ENCODE measurements around the gene POFUT2. TPM values are rescaled to one million over a fixed set of nuclear protein-coding genes. Genes with fewer than 3 reads are reported as not detected.

The POFUT2 gene
- total RNA-seq, 4 donors from 2014 or later: 7.9 to 11.4 (median 9.4) TPM

DNA sequence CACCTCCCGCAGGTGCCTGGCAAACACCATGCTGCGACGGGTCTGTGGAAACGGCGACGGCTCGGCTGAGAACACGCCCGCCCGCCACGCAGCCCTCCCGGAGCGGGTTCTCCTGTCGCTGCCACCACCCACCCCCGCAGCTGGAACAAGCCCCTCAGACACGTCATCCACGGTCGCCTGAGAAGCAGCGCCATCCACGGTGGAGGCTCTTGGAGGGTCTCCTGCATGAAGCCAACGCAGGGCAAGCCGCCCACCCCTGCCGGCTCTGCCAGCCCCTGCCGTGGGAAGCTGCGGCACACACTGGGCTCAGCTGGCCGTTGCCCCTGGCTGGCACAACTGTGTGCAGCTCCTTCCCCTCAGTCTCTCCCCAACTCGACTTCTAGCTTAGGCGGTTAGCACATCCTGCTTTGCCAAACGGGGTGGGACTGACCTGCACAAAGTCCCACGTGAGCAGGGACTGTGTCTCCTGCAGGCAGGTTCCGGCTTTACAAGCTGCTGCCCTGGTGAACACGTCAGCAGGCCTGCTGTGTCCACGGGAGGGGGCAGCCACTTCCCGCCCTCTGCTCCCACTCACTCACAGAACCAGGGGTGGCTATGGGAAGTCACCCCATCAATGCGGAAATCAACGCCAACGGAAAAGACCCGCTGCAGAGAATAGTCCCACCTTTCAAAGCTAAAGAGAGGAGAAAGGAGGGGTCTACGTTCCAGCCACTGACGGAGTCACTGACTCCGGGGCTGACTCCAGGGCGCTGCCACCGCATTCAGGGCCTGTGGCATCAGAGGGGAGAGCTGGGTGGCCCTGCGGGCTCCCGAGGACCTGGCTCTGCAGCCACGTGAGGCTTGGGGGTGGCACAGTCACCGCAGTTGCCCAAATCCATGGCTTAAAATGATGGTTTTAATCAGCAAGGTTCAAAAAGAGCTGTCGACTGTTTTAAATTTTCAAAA is 10.3 kb downstream of the POFUT2 start:
- H3K36me3 ChIP-seq: peaks cover 0 to 100% (median 38%) of the 10 kb centered on the region in 3 donors
- H3K4me3 ChIP-seq: no peak overlapping the region
- DNase-seq: no peak
- no peaks in the 10 kb centered on the region for H3K9me3 ChIP-seq
- H3K27ac ChIP-seq: no peak overlapping the region
- intact Hi-C loops (cut with DNase I): no loop called here
- TF ChIP-seq POLR2A (IDR thresholded peaks at IDR 0.05): no peak
- TF ChIP-seq, protein P1, sequence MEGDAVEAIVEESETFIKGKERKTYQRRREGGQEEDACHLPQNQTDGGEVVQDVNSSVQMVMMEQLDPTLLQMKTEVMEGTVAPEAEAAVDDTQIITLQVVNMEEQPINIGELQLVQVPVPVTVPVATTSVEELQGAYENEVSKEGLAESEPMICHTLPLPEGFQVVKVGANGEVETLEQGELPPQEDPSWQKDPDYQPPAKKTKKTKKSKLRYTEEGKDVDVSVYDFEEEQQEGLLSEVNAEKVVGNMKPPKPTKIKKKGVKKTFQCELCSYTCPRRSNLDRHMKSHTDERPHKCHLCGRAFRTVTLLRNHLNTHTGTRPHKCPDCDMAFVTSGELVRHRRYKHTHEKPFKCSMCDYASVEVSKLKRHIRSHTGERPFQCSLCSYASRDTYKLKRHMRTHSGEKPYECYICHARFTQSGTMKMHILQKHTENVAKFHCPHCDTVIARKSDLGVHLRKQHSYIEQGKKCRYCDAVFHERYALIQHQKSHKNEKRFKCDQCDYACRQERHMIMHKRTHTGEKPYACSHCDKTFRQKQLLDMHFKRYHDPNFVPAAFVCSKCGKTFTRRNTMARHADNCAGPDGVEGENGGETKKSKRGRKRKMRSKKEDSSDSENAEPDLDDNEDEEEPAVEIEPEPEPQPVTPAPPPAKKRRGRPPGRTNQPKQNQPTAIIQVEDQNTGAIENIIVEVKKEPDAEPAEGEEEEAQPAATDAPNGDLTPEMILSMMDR (IDR thresholded peaks at IDR 0.05): no peak
- no peaks in the 10 kb centered on the region for H3K4me1 ChIP-seq
- no peaks in the 10 kb centered on the region for H3K27me3 ChIP-seq
- 90 to 98% methylated on average over 10 to 33 of the region's 48 CpGs for WGBS, 2 donors

DNA sequence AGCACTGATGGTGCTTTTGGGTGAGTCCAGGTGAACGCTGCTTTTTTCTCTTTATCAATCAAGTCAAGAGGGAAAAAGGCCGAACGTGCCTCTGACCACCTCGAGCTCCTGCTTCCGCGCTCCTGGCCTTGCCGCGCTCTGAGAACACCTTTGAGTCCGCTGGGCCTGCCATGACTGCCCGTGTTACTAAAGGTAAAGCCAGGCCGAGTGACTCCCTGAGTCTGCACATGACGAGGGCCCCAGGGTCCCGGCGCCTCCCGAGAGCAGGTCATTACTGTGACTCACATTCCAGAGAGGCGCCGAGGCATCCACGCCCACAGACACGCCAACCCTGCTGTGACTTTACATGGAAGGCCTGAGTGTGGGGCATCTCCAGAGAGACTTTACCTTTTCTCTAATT is 11.1 kb downstream of the POFUT2 start:
- TF ChIP-seq, protein P1 (IDR thresholded peaks at IDR 0.05): no peak
- TF ChIP-seq POLR2A (IDR thresholded peaks at IDR 0.05): no peak
- no peak overlapping the region for H3K4me3 ChIP-seq
- H3K9me3 ChIP-seq: peaks cover 0 to 4% (median 0%) of the 10 kb centered on the region in 3 donors
- DNase-seq: no peak
- no peaks in the 10 kb centered on the region for H3K4me1 ChIP-seq
- intact Hi-C loops (cut with DNase I): no loop called here
- H3K27ac ChIP-seq: no peak overlapping the region
- peaks cover 0 to 100% (median 31%) of the 10 kb centered on the region in 3 donors for H3K36me3 ChIP-seq
- 91 to 93% methylated on average over 3 to 6 of the region's 19 CpGs for WGBS, 2 donors
- H3K27me3 ChIP-seq: no peaks in the 10 kb centered on the region

- Histone ChIP-seq H3K4me1 (no peaks in the 10 kb centered on the region), H3K27me3 (no peaks in the 10 kb centered on the region), H3K36me3 (peaks cover 11 to 99% (median 19%) of the 10 kb centered on the region in 3 donors), H3K27ac (no peak overlapping the region), H3K4me3 (no peak overlapping the region), H3K9me3 (peaks cover 0 to 7% (median 0%) of the 10 kb centered on the region in 3 donors)
- no peak for DNase-seq
- 90 to 92% methylated on average over 6 of the region's 13 CpGs for WGBS, 2 donors
- no peak for TF ChIP-seq POLR2A (IDR thresholded peaks at IDR 0.05)
- TF ChIP-seq, protein P1 (IDR thresholded peaks at IDR 0.05): peak in 1 of 6 experiments; percentile 27
- intact Hi-C loops (cut with DNase I): no loop called here
Observed at GRCh38 chr21:45270306-45270821, 17.3 kb downstream of the POFUT2 start.

GRCh38 chr21:45269861-45270260 is 17.8 kb downstream of the POFUT2 start:
- H3K36me3 ChIP-seq: peaks cover 16 to 99% (median 24%) of the 10 kb centered on the region in 3 donors
- no peak overlapping the region for H3K4me3 ChIP-seq
- WGBS, 2 donors: 93 to 95% methylated on average over 7 to 11 of the region's 13 CpGs
- H3K9me3 ChIP-seq: peaks cover 0 to 7% (median 0%) of the 10 kb centered on the region in 3 donors
- no peak overlapping the region for H3K27ac ChIP-seq
- TF ChIP-seq POLR2A (IDR thresholded peaks at IDR 0.05): no peak
- TF ChIP-seq, protein P1 (IDR thresholded peaks at IDR 0.05): no peak
- intact Hi-C loops (cut with DNase I): no loop called here
- no peaks in the 10 kb centered on the region for H3K4me1 ChIP-seq
- no peaks in the 10 kb centered on the region for H3K27me3 ChIP-seq
- no peak for DNase-seq

- DNase-seq: no peak
- peaks cover 24 to 98% (median 31%) of the 10 kb centered on the region in 3 donors for H3K36me3 ChIP-seq
- peaks cover 0 to 7% (median 0%) of the 10 kb centered on the region in 3 donors for H3K9me3 ChIP-seq
- intact Hi-C loops (cut with DNase I): no loop called here
- 96 to 97% methylated on average over 16 of the region's 16 CpGs for WGBS, 2 donors
- H3K27me3 ChIP-seq: no peaks in the 10 kb centered on the region
- TF ChIP-seq, protein P1 (IDR thresholded peaks at IDR 0.05): no peak
- TF ChIP-seq POLR2A (IDR thresholded peaks at IDR 0.05): no peak
- no peaks in the 10 kb centered on the region for H3K4me1 ChIP-seq
- no peak overlapping the region for H3K4me3 ChIP-seq
- H3K27ac ChIP-seq: no peak overlapping the region
Observed at GRCh38 chr21:45267390-45267760, 20.3 kb downstream of the POFUT2 start.
